IMR-90 (cell line): ENCODE data around the gene COL4A5. TPM values are rescaled to one million over a fixed set of nuclear protein-coding genes. Genes with fewer than 3 reads are reported as not detected.

Experiments used
- ATAC-seq: fragments of 200-7000 bp; cut with Tn5 transposase; 2 replicates; pipeline ENCODE4 v1.9.1; 2020; ENCODE audit warnings: low read depth, mild to moderate bottlenecking, moderate library complexity
- BruUV-seq: library from RNA; stranded (reverse); fragments of 400-500 nt; replicated peaks from 2 replicates; lab custom pipeline; 2021; lab: Mats Ljungman, UMichigan
- CTCF ChIA-PET: fragments of 300-600 bp; formaldehyde crosslinking; extraction: SDS; loops from one replicate; lab custom pipeline; 2021; ENCODE audit warnings: antibody characterized with exemption; lab: Yijun Ruan, JAX
- POLR2A ChIA-PET: fragments of 300-600 bp; sonication (Branson Sonifier 250); formaldehyde crosslinking; loops from one replicate; lab custom pipeline; 2022; ENCODE audit warnings: antibody characterized with exemption; ENCODE audit not compliant: unreplicated experiment; lab: Charles Lee
- DNase-seq: peaks from one replicate; pipeline ENCODE4 v3.0.0; 2013
- H2AFZ ChIP-seq: replicated peaks from 2 replicates; pipeline ENCODE3; 2013; ENCODE audit warnings: low read length, mild to moderate bottlenecking; ENCODE audit not compliant: poor library complexity
- H2AK5ac ChIP-seq: 2 replicates; pipeline ENCODE4 v1.6.1; 2013; ENCODE audit warnings: low read depth, low read length, inconsistent platforms
- H2AK9ac ChIP-seq: replicated peaks from 2 replicates; pipeline ENCODE3; 2013; ENCODE audit warnings: mild to moderate bottlenecking, low read depth, low read length, moderate library complexity; ENCODE audit not compliant: poor library complexity
- H2BK120ac ChIP-seq: 2 replicates; pipeline ENCODE4 v1.6.1; 2013; ENCODE audit warnings: low read depth, low read length, inconsistent platforms
- H2BK15ac ChIP-seq: 3 replicates; pipeline ENCODE4 v1.6.1; 2013; ENCODE audit warnings: low read depth, low read length, inconsistent platforms
- H2BK20ac ChIP-seq: 2 replicates; pipeline ENCODE4 v1.6.1; 2013; ENCODE audit warnings: low read depth, mild to moderate bottlenecking, inconsistent platforms, low read length, moderate library complexity
- H2BK5ac ChIP-seq: 2 replicates; pipeline ENCODE4 v1.6.1; 2013; ENCODE audit warnings: mild to moderate bottlenecking, low read depth, low read length, inconsistent platforms; ENCODE audit not compliant: poor library complexity, severe bottlenecking
- H3K14ac ChIP-seq: replicated peaks from 2 replicates; pipeline ENCODE4 v1.6.1; 2013; ENCODE audit warnings: low read depth, low read length, inconsistent platforms
- H3K18ac ChIP-seq: 2 replicates; pipeline ENCODE4 v1.6.1; 2013; ENCODE audit warnings: low read depth, low read length, control low read depth
- H3K23ac ChIP-seq: 2 replicates; pipeline ENCODE4 v1.6.1; 2013; ENCODE audit warnings: low read depth, low read length, inconsistent platforms
- H3K27ac ChIP-seq: 2 replicates; pipeline ENCODE4 v1.5.1; 2013; ENCODE audit warnings: mild to moderate bottlenecking, control low read depth, low read length; ENCODE audit not compliant: insufficient read depth
- H3K27me3 ChIP-seq: 2 replicates; pipeline ENCODE4 v1.6.1; 2013; ENCODE audit warnings: low read length; ENCODE audit not compliant: control insufficient read depth, insufficient read depth
- H3K36me3 ChIP-seq: 2 replicates; pipeline ENCODE4 v1.6.1; 2013; ENCODE audit warnings: low read length, mixed read lengths; ENCODE audit not compliant: control insufficient read depth, insufficient read depth
- H3K4ac ChIP-seq: 2 replicates; pipeline ENCODE4 v1.6.1; 2013; ENCODE audit warnings: low read depth, low read length, inconsistent platforms
- H3K4me1 ChIP-seq: 2 replicates; pipeline ENCODE4 v1.6.1; 2013; ENCODE audit warnings: low read length, mixed read lengths; ENCODE audit not compliant: control insufficient read depth, insufficient read depth
- H3K4me2 ChIP-seq: 2 replicates; pipeline ENCODE4 v1.6.1; 2013; ENCODE audit warnings: low read depth, mild to moderate bottlenecking, control low read depth, low read length, moderate library complexity
- H3K4me3 ChIP-seq: 2 replicates; pipeline ENCODE4 v1.5.1; 2013; ENCODE audit warnings: low read depth, mild to moderate bottlenecking, control low read depth, low read length, moderate library complexity; ENCODE audit not compliant: insufficient read depth
- H3K56ac ChIP-seq: 2 replicates; pipeline ENCODE4 v1.6.1; 2013; ENCODE audit warnings: low read length, inconsistent platforms; ENCODE audit not compliant: insufficient read depth; ENCODE audit errors: extremely low read depth
- H3K79me1 ChIP-seq, 2 experiments: 2 replicates each; pipeline ENCODE4 v1.6.1; 2013; ENCODE audit warnings: low read length in 2 of 2, inconsistent platforms in 1 of 2, low read depth in 1 of 2
- H3K9ac ChIP-seq: 2 replicates; pipeline ENCODE4 v1.6.1; 2013; ENCODE audit warnings: low read depth, low read length, control low read depth
- H3K9me1 ChIP-seq: 2 replicates; pipeline ENCODE4 v1.6.1; 2013; ENCODE audit warnings: low read length, inconsistent platforms; ENCODE audit not compliant: insufficient read depth
- H3K9me3 ChIP-seq: 2 replicates; pipeline ENCODE4 v1.6.1; 2013; ENCODE audit warnings: low read length; ENCODE audit not compliant: control insufficient read depth, insufficient read depth
- H4K20me1 ChIP-seq: 2 replicates; pipeline ENCODE4 v1.6.1; 2013; ENCODE audit warnings: low read length, inconsistent platforms; ENCODE audit not compliant: insufficient read depth
- H4K5ac ChIP-seq: 2 replicates; pipeline ENCODE4 v1.6.1; 2013; ENCODE audit warnings: mild to moderate bottlenecking, low read depth, low read length, control low read depth
- H4K8ac ChIP-seq, 2 experiments: 2 replicates each; pipeline ENCODE4 v1.6.1; 2013; ENCODE audit warnings: low read depth in 2 of 2, low read length in 2 of 2, control low read depth in 1 of 2, inconsistent platforms in 1 of 2
- H4K91ac ChIP-seq: 2 replicates; pipeline ENCODE4 v1.6.1; 2013; ENCODE audit warnings: low read depth, low read length, inconsistent platforms; ENCODE audit not compliant: insufficient read depth
- MXI1 ChIP-seq: IDR thresholded peaks from 2 replicates; pipeline ENCODE4 v1.6.1; 2012; ENCODE audit warnings: low read depth, mild to moderate bottlenecking, low read length, moderate library complexity, borderline replicate concordance
- POLR2A ChIP-seq: IDR thresholded peaks from 2 replicates; pipeline ENCODE4 v1.6.1; 2012; ENCODE audit warnings: mild to moderate bottlenecking, low read depth, low read length
- WGBS, 2 experiments: methylation state at CpG; one replicate each; pipeline versions ENCODE4 v1.1.5 to v1.1.7; 2013; ENCODE audit warnings: missing lambda C conversion rate in 2 of 2; ENCODE audit not compliant: insufficient read length in 1 of 2; ENCODE audit errors: extremely low coverage in 2 of 2; 5-methylcytosine and 5-hydroxymethylcytosine counted together
- dilution Hi-C: fragments of 300-500 bp; cut with HindIII; formaldehyde crosslinking; loops from one replicate; pipeline ENCODE4 v1.14.3; 2018; ENCODE audit warnings: low sequenced_read_pairs; ENCODE audit not compliant: unreplicated experiment
- in situ Hi-C: fragments of 300-500 bp; cut with MboI; formaldehyde crosslinking; loops from 3 replicates; pipeline ENCODE4 v1.14.3; 2019; ENCODE audit warnings: low sequenced_read_pairs, inconsistent platforms, mixed read lengths
- intact Hi-C: fragments of 100-400 bp; cut with micrococcal nuclease; formaldehyde crosslinking; loops from 2 replicates; pipeline ENCODE4 v1.10.0; 2022
- polyA plus RNA-seq, 3 experiments: library from polyadenylated mRNA; depleted of rRNA; stranded (reverse); fragments of >200 nt; gene quantifications; 2 replicates each; pipeline ENCODE4 v1.2.3, GENCODE V29; 2012; ENCODE audit warnings: low replicate concordance in 1 of 3
- total RNA-seq: library from RNA; depleted of rRNA; stranded (reverse); fragments of >200 nt; gene quantifications from 2 replicates; pipeline ENCODE4 v1.2.3, GENCODE V29; 2012

COL4A5 gene
- total and polyA plus RNA-seq, 2 of the 4 experiments (the other 2 are of a cell fraction), result 16.3 to 26.6 TPM

DNA sequence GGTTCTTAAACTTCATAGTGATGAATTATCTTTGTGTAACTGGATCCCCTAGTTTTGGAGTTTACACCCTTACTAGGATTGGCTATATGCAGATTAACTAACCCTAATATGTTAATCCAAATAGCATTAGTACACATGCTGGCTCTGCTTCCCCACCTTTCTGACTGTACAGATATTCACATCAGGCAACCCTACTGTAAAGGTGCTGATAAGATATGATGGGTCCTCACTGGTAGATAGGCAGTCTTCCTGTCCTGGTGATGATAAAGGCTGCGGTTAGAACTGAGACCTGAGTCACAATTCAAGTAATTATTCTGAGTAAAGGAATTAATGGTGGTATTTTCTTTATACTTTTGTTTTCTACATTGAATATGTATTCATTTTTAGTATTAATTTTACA, 118.6 kb downstream of the COL4A5 start:
- POLR2A ChIA-PET, result no interaction called here
- Histone ChIP-seq H2AK9ac (no peak overlapping the region), H3K9me3 (no peaks in the 10 kb centered on the region), H2BK120ac (no peak overlapping the region), H3K4me3 (no peak overlapping the region), H3K18ac (no peak overlapping the region), H2BK15ac (no peak overlapping the region), H3K14ac (no peak overlapping the region), H4K8ac (no peak overlapping the region), H3K27ac (no peak overlapping the region), H3K36me3 (peaks cover 7% of the 10 kb centered on the region), H2AFZ (no peak overlapping the region), H2BK20ac (no peak overlapping the region), H4K91ac (no peak overlapping the region), H3K4me2 (no peak overlapping the region), H4K20me1 (no peaks in the 10 kb centered on the region), H3K56ac (no peak overlapping the region), H3K27me3 (peaks cover 2% of the 10 kb centered on the region; the same call in 1 of the 2 replicates), H2BK5ac (no peak overlapping the region), H3K4me1 (no peaks in the 10 kb centered on the region), H3K23ac (no peak overlapping the region), H2AK5ac (no peak overlapping the region), H4K5ac (no peak overlapping the region), H3K4ac (no peak overlapping the region), H3K9me1 (no peaks in the 10 kb centered on the region), H3K79me1 (no peaks in the 10 kb centered on the region), H3K9ac (no peak overlapping the region)
- DNase-seq, result no peak
- CTCF ChIA-PET, result no interaction called here
- no peak for TF ChIP-seq POLR2A
- TF ChIP-seq MXI1, result no peak
- no peak for ATAC-seq
- intact Hi-C loops, result no loop called here
- in situ Hi-C loops, result loop anchor here (10.0 kb wide), 1 partner anchor 333 kb away; no protein-coding TSS in a partner anchor
- dilution Hi-C loops, result no loop called here
- BruUV-seq, result no TSS peak
- WGBS, 2 experiments, result no CpG with 5 or more reads among the region's 1 CpG
